CD14-positive monocyte (primary cell): ENCODE data around the gene SNX5. TPM values are rescaled to one million over a fixed set of nuclear protein-coding genes. Genes with fewer than 3 reads are reported as not detected.

ENCODE experiments used
- DNase-seq, 3 donors: peaks; one replicate each; pipeline ENCODE4 v3.0.0-alpha.2; 2011 to 2022
- H2AFZ ChIP-seq: 2 replicates; pipeline ENCODE4 v1.6.0; 2012; ENCODE audit warnings: mild to moderate bottlenecking, low read depth, low read length, inconsistent platforms; ENCODE audit not compliant: insufficient read depth, poor library complexity, severe bottlenecking
- H3K27ac ChIP-seq, 2 donors: 1 replicate in 1 of 2; 2 replicates in 1 of 2; pipeline ENCODE4 v1.5.1; 2012 to 2013; ENCODE audit warnings: low read length in 2 of 2, control low read depth in 1 of 2, inconsistent platforms in 1 of 2, low read depth in 1 of 2, mild to moderate bottlenecking in 1 of 2
- H3K27me3 ChIP-seq, 2 donors: one replicate each; pipeline versions ENCODE4 v1.6.0 to v1.6.1; 2011 to 2013; ENCODE audit warnings: low read length in 2 of 2; ENCODE audit not compliant: control insufficient read depth in 2 of 2, insufficient read depth in 2 of 2
- H3K36me3 ChIP-seq, 2 donors: replicated peaks in 1 of 2; 1 replicate in 1 of 2; 2 replicates in 1 of 2; pipeline versions ENCODE4 v1.5.1 to v1.6.1; 2012 to 2013; ENCODE audit warnings: low read length in 2 of 2, control low read depth in 1 of 2, inconsistent platforms in 1 of 2, mild to moderate bottlenecking in 1 of 2; ENCODE audit not compliant: insufficient read depth in 2 of 2, control insufficient read depth in 1 of 2
- H3K4me1 ChIP-seq, 2 donors: 1 replicate in 1 of 2; 2 replicates in 1 of 2; pipeline versions ENCODE4 v1.5.1 to v1.6.1; 2012 to 2013; ENCODE audit warnings: low read length in 2 of 2, control low read depth in 1 of 2, inconsistent platforms in 1 of 2, mild to moderate bottlenecking in 1 of 2, moderate library complexity in 1 of 2; ENCODE audit not compliant: insufficient read depth in 2 of 2, control insufficient read depth in 1 of 2
- H3K4me2 ChIP-seq: replicated peaks from 2 replicates; pipeline ENCODE3; 2012; ENCODE audit warnings: low read length, moderate library complexity, mild to moderate bottlenecking; ENCODE audit not compliant: poor library complexity, severe bottlenecking; ENCODE audit errors: extremely low read depth
- H3K4me3 ChIP-seq, 3 experiments: fragments of 200-600 bp in 1 of 3; sonication (generic) in 1 of 3; replicated peaks in 1 of 3; 1 replicate in 2 of 3; 2 replicates in 1 of 3; pipeline ENCODE4 v1.5.1; 2011 to 2013; ENCODE audit warnings: low read length in 3 of 3, mild to moderate bottlenecking in 3 of 3, control low read depth in 2 of 3, low read depth in 2 of 3, inconsistent platforms in 1 of 3, moderate library complexity in 1 of 3
- H3K79me2 ChIP-seq: 2 replicates; pipeline ENCODE4 v1.6.0; 2012; ENCODE audit warnings: mild to moderate bottlenecking, control low read depth, inconsistent platforms, low read length, moderate library complexity; ENCODE audit not compliant: insufficient read depth
- H3K9ac ChIP-seq: 2 replicates; pipeline ENCODE4 v1.6.0; 2017; ENCODE audit warnings: low read length, mild to moderate bottlenecking; ENCODE audit not compliant: insufficient read depth, poor library complexity, severe bottlenecking
- H3K9me3 ChIP-seq, 2 donors: replicated peaks in 1 of 2; 1 replicate in 1 of 2; 2 replicates in 1 of 2; pipeline versions ENCODE4 v1.5.1 to v1.6.1; 2012 to 2013; ENCODE audit warnings: low read length in 2 of 2, control low read depth in 1 of 2; ENCODE audit not compliant: control insufficient read depth in 1 of 2, insufficient read depth in 1 of 2
- H4K20me1 ChIP-seq: 2 replicates; pipeline ENCODE4 v1.6.0; 2012; ENCODE audit warnings: mild to moderate bottlenecking, low read length, control low read depth, moderate library complexity; ENCODE audit not compliant: insufficient read depth
- H3K27ac Mint-ChIP-seq, 7 donors: one replicate each; pipeline ENCODE4 v1.8.0; 2020; ENCODE audit warnings: mild to moderate bottlenecking in 7 of 7, mixed read lengths in 7 of 7, moderate library complexity in 6 of 7, inconsistent platforms in 2 of 7
- H3K27me3 Mint-ChIP-seq, 3 donors: one replicate each; pipeline ENCODE4 v1.8.0; 2021 to 2022; ENCODE audit warnings: low read depth in 3 of 3, mild to moderate bottlenecking in 3 of 3, mixed read lengths in 3 of 3, moderate library complexity in 3 of 3, inconsistent platforms in 1 of 3
- H3K36me3 Mint-ChIP-seq, 2 donors: one replicate each; pipeline ENCODE4 v1.8.0; 2020; ENCODE audit warnings: mixed read lengths in 2 of 2, inconsistent platforms in 1 of 2, mild to moderate bottlenecking in 1 of 2
- H3K4me1 Mint-ChIP-seq: one replicate; pipeline ENCODE4 v1.8.0; 2020; ENCODE audit warnings: mild to moderate bottlenecking, mixed read lengths
- H3K4me3 Mint-ChIP-seq, 2 donors: one replicate each; pipeline ENCODE4 v1.8.0; 2020; ENCODE audit warnings: mild to moderate bottlenecking in 2 of 2, mixed read lengths in 2 of 2, moderate library complexity in 1 of 2
- H3K9me3 Mint-ChIP-seq, 7 donors: one replicate each; pipeline ENCODE4 v1.8.0; 2020 to 2022; ENCODE audit warnings: mixed read lengths in 7 of 7, mild to moderate bottlenecking in 6 of 7, moderate library complexity in 6 of 7, inconsistent platforms in 2 of 7
- WGBS: methylation state at CpG from one replicate; pipeline ENCODE4 v1.1.5; 2013; ENCODE audit warnings: missing lambda C conversion rate; ENCODE audit not compliant: insufficient coverage; 5-methylcytosine and 5-hydroxymethylcytosine counted together
- intact Hi-C, 2 donors: fragments of 100-400 bp; cut with micrococcal nuclease; formaldehyde crosslinking; loops; one replicate each; pipeline versions ENCODE4 v1.15.0 to v1.15.1; 2023
- polyA plus RNA-seq, 3 donors: library from polyadenylated mRNA; depleted of rRNA in 1 of 3; unstranded in 2 of 3; stranded (reverse) in 1 of 3; fragments of 300-500 nt in 2 of 3; fragments of >200 nt in 1 of 3; fragmentation: Illumina TruSeq in 2 of 3; gene quantifications; 1 replicate in 2 of 3; 2 replicates in 1 of 3; pipeline ENCODE4 v1.2.3, GENCODE V29; 2012 to 2021
- TF ChIP-seq, protein P1 (sequence below): fragments of 200-600 bp; IDR thresholded peaks from one replicate; pipeline ENCODE4 v1.8.0; 2022; ENCODE audit warnings: antibody characterized with exemption, mild to moderate bottlenecking

Gene SNX5
- polyA plus RNA-seq, 3 donors, result 55.6 to 83.8 (median 66.1) TPM

DNA sequence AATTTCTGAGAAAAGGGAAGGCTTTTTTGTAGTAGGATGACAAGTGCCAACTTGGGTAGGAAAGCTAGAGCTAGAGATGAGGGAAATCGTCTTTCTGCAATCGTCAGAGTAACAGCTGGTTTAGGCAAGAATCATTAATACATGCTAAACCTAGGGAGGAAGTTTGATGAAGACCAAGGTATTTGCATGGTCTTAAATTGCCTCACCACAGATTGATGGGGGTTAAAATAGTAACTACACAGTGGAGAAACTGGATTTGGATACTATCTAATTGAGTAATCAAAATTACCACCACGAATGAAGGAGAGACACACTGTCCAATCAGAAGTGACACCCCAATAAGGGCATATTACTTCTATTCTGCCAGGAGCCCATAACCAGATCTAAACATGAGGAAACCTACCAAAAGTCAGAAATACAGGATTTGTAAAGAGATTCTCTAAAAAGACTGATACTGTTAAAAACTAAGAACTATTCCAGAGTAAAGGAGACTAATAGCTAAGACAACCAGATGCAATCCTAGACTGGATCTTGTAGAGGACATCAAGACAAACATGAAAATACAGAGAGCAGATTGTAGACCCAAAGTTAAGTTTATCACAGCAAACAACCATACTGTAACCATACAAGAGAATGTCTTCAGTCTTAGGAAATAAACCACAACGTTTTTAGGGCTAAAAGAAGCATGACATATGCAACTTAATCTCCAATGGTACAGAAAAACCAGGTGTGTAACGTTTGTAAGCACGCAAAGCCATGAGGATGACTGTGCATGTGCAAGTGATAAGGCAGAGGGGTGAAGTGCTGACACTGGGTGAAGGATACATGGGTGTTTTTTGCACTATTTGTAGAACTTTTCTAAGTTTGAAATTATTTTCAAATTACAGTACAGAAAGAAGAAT, 21.8 kb downstream of the SNX5 start:
- no peaks in the 10 kb centered on the region for H3K9me3 Mint-ChIP-seq
- no peak overlapping the region for H3K9ac ChIP-seq
- intact Hi-C loops, result no loop called here
- peaks cover 96 to 100% of the 10 kb centered on the region in 2 donors for H3K36me3 Mint-ChIP-seq
- H3K36me3 ChIP-seq, result peaks cover 94 to 100% of the 10 kb centered on the region in 2 donors
- H3K4me1 ChIP-seq, result no peaks in the 10 kb centered on the region
- TF ChIP-seq, protein P1, sequence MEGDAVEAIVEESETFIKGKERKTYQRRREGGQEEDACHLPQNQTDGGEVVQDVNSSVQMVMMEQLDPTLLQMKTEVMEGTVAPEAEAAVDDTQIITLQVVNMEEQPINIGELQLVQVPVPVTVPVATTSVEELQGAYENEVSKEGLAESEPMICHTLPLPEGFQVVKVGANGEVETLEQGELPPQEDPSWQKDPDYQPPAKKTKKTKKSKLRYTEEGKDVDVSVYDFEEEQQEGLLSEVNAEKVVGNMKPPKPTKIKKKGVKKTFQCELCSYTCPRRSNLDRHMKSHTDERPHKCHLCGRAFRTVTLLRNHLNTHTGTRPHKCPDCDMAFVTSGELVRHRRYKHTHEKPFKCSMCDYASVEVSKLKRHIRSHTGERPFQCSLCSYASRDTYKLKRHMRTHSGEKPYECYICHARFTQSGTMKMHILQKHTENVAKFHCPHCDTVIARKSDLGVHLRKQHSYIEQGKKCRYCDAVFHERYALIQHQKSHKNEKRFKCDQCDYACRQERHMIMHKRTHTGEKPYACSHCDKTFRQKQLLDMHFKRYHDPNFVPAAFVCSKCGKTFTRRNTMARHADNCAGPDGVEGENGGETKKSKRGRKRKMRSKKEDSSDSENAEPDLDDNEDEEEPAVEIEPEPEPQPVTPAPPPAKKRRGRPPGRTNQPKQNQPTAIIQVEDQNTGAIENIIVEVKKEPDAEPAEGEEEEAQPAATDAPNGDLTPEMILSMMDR, result no peak
- WGBS, result 75% methylated on average over 3 of the region's 6 CpGs
- H3K27me3 Mint-ChIP-seq, result no peaks in the 10 kb centered on the region
- no peak overlapping the region for H2AFZ ChIP-seq
- H3K4me1 Mint-ChIP-seq, result peaks cover 2% of the 10 kb centered on the region
- H3K79me2 ChIP-seq, result peaks cover 16% of the 10 kb centered on the region
- no peak overlapping the region for H3K4me2 ChIP-seq
- no peak overlapping the region for H3K27ac ChIP-seq
- H3K4me3 ChIP-seq, result no peak overlapping the region
- no peak overlapping the region for H3K4me3 Mint-ChIP-seq
- H3K27me3 ChIP-seq, result no peaks in the 10 kb centered on the region
- no peak overlapping the region for H3K27ac Mint-ChIP-seq
- H3K9me3 ChIP-seq, result no peaks in the 10 kb centered on the region
- H4K20me1 ChIP-seq, result peaks cover 34% of the 10 kb centered on the region
- no peak for DNase-seq

DNA sequence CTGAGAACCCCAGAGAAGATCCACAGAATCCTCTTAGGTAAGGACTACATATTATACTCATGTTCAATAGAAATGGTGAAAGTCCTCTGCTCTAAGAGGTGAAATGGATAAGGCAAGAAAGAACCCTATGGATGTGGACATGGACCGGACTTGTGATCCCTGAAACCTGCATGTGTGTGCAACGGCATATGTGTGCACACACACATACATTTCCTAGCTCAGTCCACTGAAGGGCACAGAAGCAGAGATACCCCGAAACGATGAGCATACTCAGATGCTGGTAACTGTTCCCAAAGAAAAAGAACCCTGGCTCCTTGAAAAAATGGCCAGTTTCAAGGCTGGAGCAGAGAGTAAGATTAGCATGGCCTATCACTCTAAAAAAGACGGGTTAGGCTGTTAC, 22.6 kb downstream of the SNX5 start:
- no peaks in the 10 kb centered on the region for H3K27me3 Mint-ChIP-seq
- H3K79me2 ChIP-seq, result peaks cover 13% of the 10 kb centered on the region
- TF ChIP-seq, protein P1, result no peak
- H3K4me3 Mint-ChIP-seq, result no peak overlapping the region
- H3K9me3 ChIP-seq, result no peaks in the 10 kb centered on the region
- H3K4me3 ChIP-seq, result no peak overlapping the region
- H3K4me1 ChIP-seq, result no peaks in the 10 kb centered on the region
- H3K9ac ChIP-seq, result no peak overlapping the region
- intact Hi-C loops, result no loop called here
- no peak for DNase-seq
- peaks cover 95 to 100% of the 10 kb centered on the region in 2 donors for H3K36me3 ChIP-seq
- no peak overlapping the region for H2AFZ ChIP-seq
- H3K9me3 Mint-ChIP-seq, result no peaks in the 10 kb centered on the region
- H3K36me3 Mint-ChIP-seq, result peaks cover 95 to 100% of the 10 kb centered on the region in 2 donors
- no peak overlapping the region for H3K27ac ChIP-seq
- no peak overlapping the region for H3K27ac Mint-ChIP-seq
- H3K4me2 ChIP-seq, result no peak overlapping the region
- no peaks in the 10 kb centered on the region for H3K27me3 ChIP-seq
- H3K4me1 Mint-ChIP-seq, result peaks cover 2% of the 10 kb centered on the region
- WGBS, result 100% methylated on average over 3 of the region's 5 CpGs
- peaks cover 37% of the 10 kb centered on the region for H4K20me1 ChIP-seq
